Uterus (tissue), 4 donors: Measurements from ENCODE around the gene OTOS. TPM values are rescaled to one million over a fixed set of nuclear protein-coding genes. Genes with fewer than 3 reads are reported as not detected.

Experiments
- DNase-seq, 2 donors: peaks; one replicate each; pipeline ENCODE4 v3.0.0-alpha.2; 2019 to 2020
- H3K27ac ChIP-seq, 2 donors: fragments of 200-600 bp; sonication (generic); 1 replicate in 1 of 2; 2 replicates in 1 of 2; pipeline ENCODE4 v1.5.1; 2016 to 2018
- H3K27me3 ChIP-seq, 2 donors: fragments of 200-600 bp; sonication (generic); one replicate each; pipeline ENCODE4 v1.5.1; 2018 to 2019; ENCODE audit warnings: control low read depth in 1 of 2
- H3K36me3 ChIP-seq, 2 donors: fragments of 200-600 bp; sonication (generic); one replicate each; pipeline ENCODE4 v1.5.1; 2019; ENCODE audit warnings: control low read depth in 1 of 2
- H3K4me1 ChIP-seq, 2 donors: fragments of 200-600 bp; sonication (generic); one replicate each; pipeline ENCODE4 v1.5.1; 2018 to 2019; ENCODE audit warnings: control low read depth in 1 of 2
- H3K4me3 ChIP-seq, 2 donors: fragments of 200-600 bp; sonication (generic); 1 replicate in 1 of 2; 2 replicates in 1 of 2; pipeline ENCODE4 v1.5.1; 2018 to 2019; ENCODE audit warnings: mild to moderate bottlenecking in 1 of 2
- H3K9me3 ChIP-seq, 2 donors: fragments of 200-600 bp; sonication (generic); one replicate each; pipeline ENCODE4 v1.5.1; 2019; ENCODE audit warnings: control low read depth in 1 of 2
- POLR2A ChIP-seq, 2 donors: fragments of 450-650 bp; IDR thresholded peaks; one replicate each; pipeline ENCODE4 v1.6.1; 2016; ENCODE audit warnings: antibody characterized with exemption in 2 of 2, mild to moderate bottlenecking in 1 of 2, moderate library complexity in 1 of 2
- intact Hi-C: fragments of 100-400 bp; cut with DNase I; formaldehyde crosslinking; loops from one replicate; pipeline ENCODE4 v1.15.1; 2023; ENCODE audit warnings: low total_unique reads
- total RNA-seq, 4 donors: library from RNA; depleted of rRNA in 3 of 4; stranded (reverse); fragments of >200 nt in 3 of 4; gene quantifications; one replicate each; pipeline versions ENCODE4 v1.1.0 to v1.2.4, GENCODE V29; 2014 to 2023
- TF ChIP-seq, protein P1 (sequence below), 4 experiments: fragments of 200-600 bp in 2 of 4; fragments of 450-650 bp in 2 of 4; sonication (generic) in 2 of 4; IDR thresholded peaks; one replicate each; pipeline ENCODE4 v1.5.1; 2016 to 2019; ENCODE audit warnings: antibody characterized with exemption in 4 of 4, mild to moderate bottlenecking in 2 of 4, moderate library complexity in 1 of 4
- donor health status: DM: yes; HTN: yes; CAD: no.

The OTOS gene
- total RNA-seq, 4 donors from 2014 or later = not detected

DNA sequence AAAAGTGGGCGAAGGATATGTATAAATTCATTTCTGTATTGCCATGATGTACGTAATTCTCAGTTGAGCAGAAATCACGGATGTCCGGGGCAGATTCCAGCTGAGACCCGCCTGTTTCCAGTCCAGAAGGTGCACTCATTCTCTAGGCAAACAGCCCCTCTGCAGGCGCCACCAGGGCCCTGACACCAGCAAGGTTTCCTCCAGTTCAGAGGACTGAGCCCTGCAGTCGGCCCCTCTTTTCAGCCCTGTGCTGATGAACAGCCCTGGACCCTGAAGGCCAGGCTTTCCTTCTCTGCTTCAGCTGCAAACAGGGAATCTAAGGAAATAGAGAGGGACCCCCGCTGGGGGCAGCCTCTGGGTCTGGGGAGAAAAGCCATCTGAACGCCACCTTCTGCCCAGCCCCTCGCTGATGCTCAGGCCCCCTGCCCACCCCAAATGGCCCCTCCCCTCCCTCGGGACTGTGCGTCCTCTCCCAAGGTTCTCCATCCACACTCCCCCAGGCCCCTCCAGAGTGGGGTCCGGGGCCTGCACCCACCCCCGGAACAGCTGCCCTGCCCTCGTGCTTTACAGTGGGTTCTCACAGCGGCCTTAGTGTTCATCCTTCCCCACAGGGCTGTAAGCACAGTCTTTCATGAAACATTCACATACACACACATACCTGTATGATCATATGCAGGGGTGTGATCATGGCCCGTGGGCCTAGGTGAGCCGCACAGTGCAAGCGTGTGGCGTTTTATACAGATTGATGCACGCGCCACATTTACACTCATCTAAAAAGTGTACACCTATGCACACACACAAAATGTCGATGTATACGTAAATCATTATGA lies 16.4 kb downstream of the OTOS start:
- no peaks in the 10 kb centered on the region for H3K36me3 ChIP-seq
- intact Hi-C loops = no loop called here
- no peak for DNase-seq
- no peak overlapping the region for H3K4me3 ChIP-seq
- TF ChIP-seq POLR2A (IDR thresholded peaks at IDR 0.05) = no peak
- TF ChIP-seq, protein P1, sequence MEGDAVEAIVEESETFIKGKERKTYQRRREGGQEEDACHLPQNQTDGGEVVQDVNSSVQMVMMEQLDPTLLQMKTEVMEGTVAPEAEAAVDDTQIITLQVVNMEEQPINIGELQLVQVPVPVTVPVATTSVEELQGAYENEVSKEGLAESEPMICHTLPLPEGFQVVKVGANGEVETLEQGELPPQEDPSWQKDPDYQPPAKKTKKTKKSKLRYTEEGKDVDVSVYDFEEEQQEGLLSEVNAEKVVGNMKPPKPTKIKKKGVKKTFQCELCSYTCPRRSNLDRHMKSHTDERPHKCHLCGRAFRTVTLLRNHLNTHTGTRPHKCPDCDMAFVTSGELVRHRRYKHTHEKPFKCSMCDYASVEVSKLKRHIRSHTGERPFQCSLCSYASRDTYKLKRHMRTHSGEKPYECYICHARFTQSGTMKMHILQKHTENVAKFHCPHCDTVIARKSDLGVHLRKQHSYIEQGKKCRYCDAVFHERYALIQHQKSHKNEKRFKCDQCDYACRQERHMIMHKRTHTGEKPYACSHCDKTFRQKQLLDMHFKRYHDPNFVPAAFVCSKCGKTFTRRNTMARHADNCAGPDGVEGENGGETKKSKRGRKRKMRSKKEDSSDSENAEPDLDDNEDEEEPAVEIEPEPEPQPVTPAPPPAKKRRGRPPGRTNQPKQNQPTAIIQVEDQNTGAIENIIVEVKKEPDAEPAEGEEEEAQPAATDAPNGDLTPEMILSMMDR (IDR thresholded peaks at IDR 0.05) = no peak
- H3K9me3 ChIP-seq = no peaks in the 10 kb centered on the region
- no peaks in the 10 kb centered on the region for H3K27me3 ChIP-seq
- no peak overlapping the region for H3K27ac ChIP-seq
- H3K4me1 ChIP-seq = no peaks in the 10 kb centered on the region

DNA sequence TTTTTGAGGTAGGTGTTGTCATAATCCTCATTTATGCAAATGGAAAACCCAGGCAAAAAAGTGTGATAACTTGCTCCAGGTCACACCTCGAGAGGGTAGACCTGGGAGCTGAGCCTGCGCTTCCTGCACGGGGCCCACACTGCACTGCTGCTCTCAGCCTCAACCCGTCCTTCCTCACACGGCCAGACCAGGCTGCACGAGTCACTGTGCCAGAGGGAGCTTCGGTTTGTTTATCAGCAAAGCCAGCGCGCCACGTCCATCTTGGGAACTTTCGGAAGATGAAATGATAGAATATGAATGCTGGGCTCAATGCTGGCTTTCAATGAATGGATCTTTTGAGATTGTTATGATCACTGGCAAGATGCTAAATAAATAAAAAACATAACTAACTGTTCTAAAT lies 18.8 kb downstream of the OTOS start:
- no peak for TF ChIP-seq POLR2A (IDR thresholded peaks at IDR 0.05)
- no peaks in the 10 kb centered on the region for H3K27me3 ChIP-seq
- H3K9me3 ChIP-seq = no peaks in the 10 kb centered on the region
- no peak for DNase-seq
- intact Hi-C loops = no loop called here
- no peaks in the 10 kb centered on the region for H3K36me3 ChIP-seq
- H3K27ac ChIP-seq = no peak overlapping the region
- H3K4me3 ChIP-seq = no peak overlapping the region
- H3K4me1 ChIP-seq = no peaks in the 10 kb centered on the region

DNA sequence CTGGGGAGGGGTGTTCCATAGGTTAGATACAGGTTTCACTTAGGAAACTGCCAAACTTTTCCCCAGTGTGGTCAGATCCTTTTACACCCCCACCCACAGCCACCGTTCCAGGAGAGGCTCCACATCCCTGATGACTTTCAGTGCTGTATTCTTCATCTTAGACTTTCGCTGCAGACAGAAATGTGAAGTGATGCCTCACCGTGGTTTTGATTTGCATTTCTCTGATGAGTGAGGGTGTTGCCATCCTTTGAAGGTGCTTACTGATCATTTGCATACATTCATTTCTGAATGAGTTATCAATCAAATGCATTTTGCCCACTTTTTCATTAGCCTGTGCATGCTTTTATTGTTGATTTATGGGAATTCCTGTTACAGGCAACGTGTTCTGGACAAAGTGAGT lies 19.3 kb downstream of the OTOS start:
- intact Hi-C loops = no loop called here
- no peaks in the 10 kb centered on the region for H3K36me3 ChIP-seq
- H3K4me3 ChIP-seq = no peak overlapping the region
- no peaks in the 10 kb centered on the region for H3K9me3 ChIP-seq
- DNase-seq = no peak
- H3K4me1 ChIP-seq = no peaks in the 10 kb centered on the region
- no peaks in the 10 kb centered on the region for H3K27me3 ChIP-seq
- no peak overlapping the region for H3K27ac ChIP-seq
- TF ChIP-seq POLR2A (IDR thresholded peaks at IDR 0.05) = no peak
- TF ChIP-seq, protein P1 (IDR thresholded peaks at IDR 0.05) = no peak

DNA sequence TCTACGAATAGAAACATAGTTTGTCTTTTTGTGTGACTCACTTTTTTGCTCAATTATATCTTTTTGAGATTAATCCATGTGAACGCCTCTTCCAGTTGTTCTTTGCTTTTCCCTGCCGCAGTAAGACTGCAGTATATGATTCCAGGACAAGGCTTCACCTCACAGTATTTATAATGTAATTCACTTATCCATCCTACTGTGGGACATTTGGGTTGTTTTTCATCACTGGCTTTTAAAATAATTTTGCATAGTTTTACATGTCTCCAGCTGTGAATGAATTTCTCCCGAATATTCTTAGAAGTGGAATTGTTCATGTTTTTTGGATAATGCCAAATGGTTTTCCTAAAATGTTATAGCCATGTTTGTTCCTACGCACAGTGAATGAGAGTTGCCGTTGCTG lies 26.2 kb downstream of the OTOS start:
- Histone ChIP-seq H3K4me3 (no peak overlapping the region), H3K9me3 (no peaks in the 10 kb centered on the region), H3K27ac (no peak overlapping the region), H3K27me3 (no peaks in the 10 kb centered on the region), H3K4me1 (no peaks in the 10 kb centered on the region), H3K36me3 (no peaks in the 10 kb centered on the region)
- DNase-seq = no peak
- intact Hi-C loops = no loop called here
- TF ChIP-seq, protein P1 (IDR thresholded peaks at IDR 0.05) = no peak
- TF ChIP-seq POLR2A (IDR thresholded peaks at IDR 0.05) = no peak

DNA sequence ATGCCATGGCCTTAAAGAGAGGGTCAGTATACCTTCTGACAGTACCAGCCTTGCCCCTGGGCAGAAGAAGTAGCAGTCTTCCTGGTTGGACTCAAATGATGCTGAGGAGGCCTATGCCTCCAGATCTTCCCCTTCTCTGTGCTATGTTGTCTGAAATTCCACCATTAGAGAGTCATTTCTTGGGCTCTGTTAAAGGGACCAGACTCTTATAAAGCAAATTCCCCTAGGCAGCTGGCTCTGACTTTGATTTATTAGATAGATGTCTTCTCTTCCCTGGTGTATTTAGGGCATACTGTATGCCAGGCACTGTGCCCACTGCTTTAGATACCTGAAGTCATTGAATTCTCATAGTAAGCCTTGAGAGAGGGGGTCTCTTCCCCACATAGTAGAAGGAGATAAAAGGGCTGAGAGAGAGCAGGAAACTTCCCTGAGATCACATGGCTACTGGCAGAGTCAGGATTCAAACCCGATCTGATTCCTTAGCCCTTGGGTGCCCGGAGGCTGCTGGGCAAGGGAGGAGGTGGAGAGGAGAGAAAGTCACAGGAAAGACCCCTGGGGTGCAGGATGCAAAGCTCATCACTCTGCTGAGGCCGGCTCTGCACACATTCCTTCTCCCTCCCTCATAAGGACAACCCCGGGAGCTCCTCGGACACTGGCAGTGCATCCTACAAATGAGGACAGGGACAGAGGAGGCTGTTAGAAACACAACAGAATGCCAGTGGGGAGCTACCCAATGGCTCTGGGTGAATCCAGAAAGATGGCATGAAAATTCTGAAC lies 27.4 kb downstream of the OTOS start:
- H3K4me3 ChIP-seq = no peak overlapping the region
- intact Hi-C loops = no loop called here

More for the DNA sequence above, 27.4 kb downstream of the OTOS start:
- Histone ChIP-seq H3K9me3 (no peaks in the 10 kb centered on the region), H3K27ac (no peak overlapping the region), H3K4me1 (no peaks in the 10 kb centered on the region), H3K27me3 (no peaks in the 10 kb centered on the region), H3K36me3 (no peaks in the 10 kb centered on the region)
- TF ChIP-seq, protein P1 (IDR thresholded peaks at IDR 0.05) = no peak
- TF ChIP-seq POLR2A (IDR thresholded peaks at IDR 0.05) = no peak
- DNase-seq = no peak
